Smooth muscle cell (in vitro differentiated cells): ENCODE results near the gene SH2B2. TPM values are rescaled to one million over a fixed set of nuclear protein-coding genes. Genes with fewer than 3 reads are reported as not detected.

Experiments used
- DNase-seq: peaks from one replicate; lab custom pipeline; 2025; ENCODE audit not compliant: unreplicated experiment; lab: John Stamatoyannopoulos, UW
- H2AFZ ChIP-seq: fragments of 200-600 bp; sonication (generic); 2 replicates; pipeline ENCODE4 v1.6.0; 2016; ENCODE audit warnings: antibody characterized with exemption, low read depth, mild to moderate bottlenecking
- H3F3A ChIP-seq: fragments of 200-600 bp; sonication (generic); 2 replicates; pipeline ENCODE4 v1.6.0; 2017; ENCODE audit warnings: antibody characterized with exemption, low read depth
- H3K27ac ChIP-seq: fragments of 200-600 bp; sonication (generic); 2 replicates; pipeline ENCODE4 v1.5.1; 2016; ENCODE audit warnings: low read depth, mild to moderate bottlenecking
- H3K27me3 ChIP-seq: fragments of 200-600 bp; sonication (generic); 2 replicates; pipeline ENCODE4 v1.6.1; 2016; ENCODE audit warnings: low read depth, mild to moderate bottlenecking
- H3K36me3 ChIP-seq: fragments of 200-600 bp; sonication (generic); 2 replicates; pipeline ENCODE4 v1.5.1; 2016; ENCODE audit warnings: low read depth
- H3K4me1 ChIP-seq: fragments of 200-600 bp; sonication (generic); 2 replicates; pipeline ENCODE4 v1.5.1; 2016; ENCODE audit warnings: low read depth
- H3K4me2 ChIP-seq: fragments of 200-600 bp; sonication (generic); 2 replicates; pipeline ENCODE4 v1.6.0; 2016; ENCODE audit warnings: mild to moderate bottlenecking
- H3K4me3 ChIP-seq: fragments of 200-600 bp; sonication (generic); 2 replicates; pipeline ENCODE4 v1.5.1; 2016; ENCODE audit warnings: mild to moderate bottlenecking
- H3K79me2 ChIP-seq: fragments of 200-600 bp; sonication (generic); 2 replicates; pipeline ENCODE4 v1.6.0; 2016; ENCODE audit warnings: low read depth, mild to moderate bottlenecking
- H3K9ac ChIP-seq: fragments of 200-600 bp; sonication (generic); 2 replicates; pipeline ENCODE4 v1.6.0; 2016; ENCODE audit warnings: low read depth
- H3K9me3 ChIP-seq: fragments of 200-600 bp; sonication (generic); replicated peaks from 2 replicates; pipeline ENCODE4 v1.5.1; 2016; ENCODE audit warnings: low read depth
- H4K20me1 ChIP-seq: fragments of 200-600 bp; sonication (generic); 2 replicates; pipeline ENCODE4 v1.6.0; 2016; ENCODE audit warnings: low read depth
- WGBS: methylation state at CpG from one replicate; pipeline ENCODE4 v1.1.7; 2016; ENCODE audit warnings: low lambda C conversion rate; 5-methylcytosine and 5-hydroxymethylcytosine counted together
- polyA plus RNA-seq: library from polyadenylated mRNA; unstranded; fragments of >200 nt; fragmentation: Nextera tagmentation; extraction: Ambion mirVana; gene quantifications from 2 replicates; pipeline ENCODE4 v1.2.1, GENCODE V29; 2016
- total RNA-seq: library from RNA; depleted of rRNA; stranded (reverse); fragments of >200 nt; gene quantifications from 2 replicates; pipeline ENCODE4 v1.2.3, GENCODE V29; 2014
- TF ChIP-seq, protein P1 (sequence below): fragments of 200-600 bp; sonication (generic); IDR thresholded peaks from 2 replicates; pipeline ENCODE4 v1.5.1; 2017; ENCODE audit warnings: borderline replicate concordance, mild to moderate bottlenecking, antibody characterized with exemption; ENCODE audit not compliant: insufficient read depth, poor library complexity, severe bottlenecking

Gene SH2B2
- total and polyA plus RNA-seq, 2 experiments from 2014 or later = 8.2 to 12.4 TPM

DNA sequence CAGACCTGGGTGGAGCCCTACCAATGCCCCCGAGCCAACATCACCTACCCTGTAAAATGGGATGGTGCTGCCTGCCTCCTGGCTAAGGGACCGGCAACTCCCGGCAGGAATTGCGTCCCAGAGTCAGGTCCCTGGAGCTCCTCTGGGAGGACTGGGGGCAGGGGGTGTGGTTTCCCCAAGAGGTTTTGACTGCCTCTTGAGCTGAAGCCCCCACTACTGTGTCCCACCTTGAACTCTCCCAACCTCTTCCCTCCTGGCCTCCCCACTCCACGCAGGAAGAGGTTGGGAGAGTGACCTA is 1.3 kb downstream of the SH2B2 start:
- Histone ChIP-seq H3K9ac (peak overlapping the region; percentile 62), H2AFZ (no peak overlapping the region), H3K27me3 (no peaks in the 10 kb centered on the region), H3K79me2 (no peaks in the 10 kb centered on the region), H3F3A (no peaks in the 10 kb centered on the region), H3K27ac (no peak overlapping the region), H3K4me2 (peak overlapping the region; percentile 99), H3K4me3 (peak overlapping the region; percentile 87), H4K20me1 (peaks cover 38% of the 10 kb centered on the region), H3K9me3 (no peaks in the 10 kb centered on the region), H3K4me1 (peaks cover 17% of the 10 kb centered on the region), H3K36me3 (no peaks in the 10 kb centered on the region)
- DNase-seq = no peak
- TF ChIP-seq, protein P1, sequence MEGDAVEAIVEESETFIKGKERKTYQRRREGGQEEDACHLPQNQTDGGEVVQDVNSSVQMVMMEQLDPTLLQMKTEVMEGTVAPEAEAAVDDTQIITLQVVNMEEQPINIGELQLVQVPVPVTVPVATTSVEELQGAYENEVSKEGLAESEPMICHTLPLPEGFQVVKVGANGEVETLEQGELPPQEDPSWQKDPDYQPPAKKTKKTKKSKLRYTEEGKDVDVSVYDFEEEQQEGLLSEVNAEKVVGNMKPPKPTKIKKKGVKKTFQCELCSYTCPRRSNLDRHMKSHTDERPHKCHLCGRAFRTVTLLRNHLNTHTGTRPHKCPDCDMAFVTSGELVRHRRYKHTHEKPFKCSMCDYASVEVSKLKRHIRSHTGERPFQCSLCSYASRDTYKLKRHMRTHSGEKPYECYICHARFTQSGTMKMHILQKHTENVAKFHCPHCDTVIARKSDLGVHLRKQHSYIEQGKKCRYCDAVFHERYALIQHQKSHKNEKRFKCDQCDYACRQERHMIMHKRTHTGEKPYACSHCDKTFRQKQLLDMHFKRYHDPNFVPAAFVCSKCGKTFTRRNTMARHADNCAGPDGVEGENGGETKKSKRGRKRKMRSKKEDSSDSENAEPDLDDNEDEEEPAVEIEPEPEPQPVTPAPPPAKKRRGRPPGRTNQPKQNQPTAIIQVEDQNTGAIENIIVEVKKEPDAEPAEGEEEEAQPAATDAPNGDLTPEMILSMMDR = no peak
- 23% methylated on average over 5 of the region's 5 CpGs for WGBS

DNA sequence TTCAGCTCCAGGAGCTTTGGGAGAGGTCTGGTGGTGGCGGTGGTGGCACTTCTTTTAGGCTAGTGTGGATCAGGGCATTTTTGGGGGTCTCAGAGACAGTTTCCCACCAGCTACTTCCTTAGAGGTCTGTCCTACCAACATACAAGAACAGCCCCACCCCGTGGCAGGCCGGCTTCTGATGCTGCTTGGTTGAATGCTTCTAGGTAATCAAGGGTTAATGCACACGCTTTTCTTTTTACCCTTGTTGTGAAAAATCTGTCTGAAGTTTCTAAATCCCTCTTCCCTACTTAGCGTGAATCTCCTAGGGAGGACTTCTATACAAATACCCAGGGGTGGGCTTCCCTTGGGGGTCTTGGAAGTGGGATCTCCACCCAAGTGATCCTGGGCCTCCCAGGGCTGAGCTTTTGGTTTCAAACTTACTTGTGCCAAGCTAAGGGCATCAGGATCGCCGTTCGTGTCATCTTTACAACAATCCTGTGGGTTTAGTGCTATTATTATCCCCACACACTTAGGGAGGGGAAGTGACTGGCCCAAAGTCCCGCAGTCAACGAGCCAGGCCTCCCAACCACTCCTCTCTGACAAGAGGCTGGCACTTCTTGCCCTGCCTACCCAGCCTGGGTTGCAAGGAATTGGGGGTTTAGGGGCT is 1.7 kb downstream of the SH2B2 start:
- Histone ChIP-seq H3F3A (no peaks in the 10 kb centered on the region), H3K9ac (no peak overlapping the region), H2AFZ (no peak overlapping the region), H4K20me1 (peaks cover 42% of the 10 kb centered on the region), H3K36me3 (no peaks in the 10 kb centered on the region), H3K27ac (no peak overlapping the region), H3K4me1 (peaks cover 17% of the 10 kb centered on the region), H3K79me2 (no peaks in the 10 kb centered on the region), H3K27me3 (no peaks in the 10 kb centered on the region), H3K4me2 (peak overlapping the region; percentile 99), H3K4me3 (peak overlapping the region; percentile 87), H3K9me3 (no peaks in the 10 kb centered on the region)
- TF ChIP-seq, protein P1 = no peak
- 51% methylated on average over 10 of the region's 10 CpGs for WGBS
- DNase-seq = no peak

DNA sequence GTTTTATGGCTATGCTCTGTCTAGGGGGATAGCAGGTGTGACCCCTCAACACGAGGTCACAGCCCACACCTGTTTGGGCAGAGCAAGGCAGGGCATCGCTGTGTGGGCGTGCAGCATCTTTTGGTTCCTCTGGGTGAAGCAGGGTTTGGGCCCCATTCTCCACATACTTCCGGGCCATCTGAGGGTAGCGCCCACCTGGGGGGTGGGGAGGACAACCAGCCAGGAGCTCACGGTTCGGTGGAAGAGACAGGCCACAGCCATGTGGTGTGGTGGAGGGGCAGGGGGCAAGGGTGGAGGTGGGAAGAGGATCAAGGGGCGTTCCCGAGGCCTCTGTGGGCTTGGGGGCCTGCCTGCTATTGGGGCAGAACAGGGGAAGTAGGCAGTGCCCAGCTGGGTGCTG is 2.4 kb downstream of the SH2B2 start:
- Histone ChIP-seq H3K27me3 (no peaks in the 10 kb centered on the region), H3K79me2 (no peaks in the 10 kb centered on the region), H3K9ac (no peak overlapping the region), H3K4me2 (no peak overlapping the region), H3K27ac (no peak overlapping the region), H3K4me3 (no peak overlapping the region), H3F3A (no peaks in the 10 kb centered on the region), H3K9me3 (no peaks in the 10 kb centered on the region), H2AFZ (no peak overlapping the region), H3K36me3 (no peaks in the 10 kb centered on the region), H3K4me1 (peaks cover 17% of the 10 kb centered on the region), H4K20me1 (peaks cover 49% of the 10 kb centered on the region)
- TF ChIP-seq, protein P1 = no peak
- 89% methylated on average over 9 of the region's 9 CpGs for WGBS
- DNase-seq = no peak
